Measurements from ENCODE around the gene BRD9.
"Not testable (repeated sequence)": the region's sequence is repeated elsewhere in the genome, so short reads cannot be mapped to it uniquely, and the experiment has no call there.

The BRD9 gene

DNA sequence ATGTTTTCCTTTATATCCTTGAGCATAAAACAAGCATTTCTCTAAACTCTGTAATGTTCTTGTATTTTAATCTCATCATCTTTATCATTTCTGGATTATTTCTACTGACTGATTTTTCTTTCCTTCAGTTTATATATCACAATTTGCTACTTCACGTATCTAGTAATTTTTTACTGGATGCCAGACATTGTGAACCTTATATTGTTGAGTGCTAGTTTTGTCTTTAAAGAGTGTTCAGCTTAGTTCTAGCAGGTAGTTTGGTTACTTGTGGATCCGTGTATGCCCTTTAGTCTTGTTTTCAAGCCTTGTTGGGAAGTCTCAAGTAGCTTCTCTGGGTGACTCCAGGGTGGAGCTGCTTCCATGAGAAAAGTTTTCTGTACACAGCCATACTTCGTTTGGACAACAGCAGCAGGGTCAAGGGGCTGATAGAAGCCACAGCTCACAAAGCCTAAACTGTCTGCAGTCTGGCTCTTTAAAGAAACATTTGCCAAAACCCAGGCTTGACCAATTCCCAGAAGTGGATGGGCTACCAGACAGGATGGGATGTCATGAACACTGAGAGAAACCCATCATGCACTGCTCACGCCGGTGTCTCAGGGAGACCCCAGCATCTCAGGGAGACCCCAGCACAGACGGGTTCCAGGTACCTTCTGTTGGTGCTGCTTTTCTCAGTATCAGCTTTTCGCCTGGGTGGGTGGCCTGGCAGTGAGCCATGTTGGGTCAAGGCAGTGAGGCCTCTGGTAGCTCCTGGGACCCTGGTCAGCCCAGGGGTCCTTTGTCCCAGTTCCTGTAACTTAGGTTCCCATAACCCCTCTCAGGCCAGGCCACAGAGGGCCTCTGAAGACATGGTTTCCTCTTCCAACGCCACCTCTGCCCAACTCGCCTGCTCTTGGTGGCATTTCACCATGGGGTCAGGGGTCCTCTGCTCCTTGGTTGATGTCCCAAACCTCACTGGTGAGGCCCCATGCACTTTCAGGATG is 29.1 kb upstream of the BRD9 start:
- H3K9ac ChIP-seq (ENCODE audit: low read depth, low read length, poor library complexity): peak overlapping the region; percentile 50
- H4K91ac ChIP-seq (ENCODE audit: low read depth, low read length, poor library complexity): no peak overlapping the region
- H2BK120ac ChIP-seq (ENCODE audit: low read depth, low read length): no peak overlapping the region
- H3K18ac ChIP-seq (ENCODE audit: low read length): no peak overlapping the region
- peaks cover 11 to 28% of the 10 kb centered on the region in 2 donors for H3K36me3 ChIP-seq (replicated peaks in 1 of 2; ENCODE audit: control insufficient read depth in 2 of 2, insufficient read depth in 2 of 2, low read length in 2 of 2)
- no peak overlapping the region for H3K4ac ChIP-seq (ENCODE audit: low read length)
- no peak overlapping the region for H2AK5ac ChIP-seq (ENCODE audit: low read depth, low read length)
- no peak overlapping the region for H3K14ac ChIP-seq (ENCODE audit: low read length)
- no CpG with 5 or more reads among the region's 9 CpGs for WGBS, 2 donors (ENCODE audit: extremely low coverage in 2 of 2, insufficient read length in 2 of 2, insufficient replicate concordance in 1 of 2)
- no peak overlapping the region for H3K23ac ChIP-seq (ENCODE audit: low read depth, low read length, poor library complexity)
- H3K9me3 ChIP-seq (replicated peaks in 1 of 2; ENCODE audit: control insufficient read depth in 2 of 2, insufficient read depth in 1 of 2, low read depth in 1 of 2, low read length in 2 of 2): peaks cover 0 to 4% of the 10 kb centered on the region in 2 donors
- no peak overlapping the region for H3K27ac ChIP-seq (replicated peaks; ENCODE audit: low read length)
- H3K79me1 ChIP-seq (ENCODE audit: low read depth, low read length): no peaks in the 10 kb centered on the region
- no peak overlapping the region for H4K8ac ChIP-seq (ENCODE audit: low read depth, low read length)
- H2AFZ ChIP-seq (ENCODE audit: low read length): no peak overlapping the region
- H2BK12ac ChIP-seq (ENCODE audit: low read length): no peak overlapping the region
- DNase-seq (ENCODE audit: low spot score): no peak
- H3K4me1 ChIP-seq (ENCODE audit: control insufficient read depth in 2 of 2, insufficient read depth in 1 of 2, low read depth in 1 of 2, low read length in 2 of 2): no peaks in the 10 kb centered on the region
- H3K27me3 ChIP-seq (ENCODE audit: control insufficient read depth in 3 of 3, insufficient read depth in 3 of 3, low read depth in 1 of 3, low read length in 3 of 3): peaks cover 0 to 8% (median 0%) of the 10 kb centered on the region in 3 experiments
- no peak overlapping the region for H3K4me2 ChIP-seq (ENCODE audit: insufficient read depth, low read length, poor library complexity, severe bottlenecking)
- no peak overlapping the region for H2BK15ac ChIP-seq (ENCODE audit: low read length)
- H2BK5ac ChIP-seq (ENCODE audit: low read length): no peak overlapping the region
- no peak overlapping the region for H3K4me3 ChIP-seq (ENCODE audit: low read length in 2 of 2)

DNA sequence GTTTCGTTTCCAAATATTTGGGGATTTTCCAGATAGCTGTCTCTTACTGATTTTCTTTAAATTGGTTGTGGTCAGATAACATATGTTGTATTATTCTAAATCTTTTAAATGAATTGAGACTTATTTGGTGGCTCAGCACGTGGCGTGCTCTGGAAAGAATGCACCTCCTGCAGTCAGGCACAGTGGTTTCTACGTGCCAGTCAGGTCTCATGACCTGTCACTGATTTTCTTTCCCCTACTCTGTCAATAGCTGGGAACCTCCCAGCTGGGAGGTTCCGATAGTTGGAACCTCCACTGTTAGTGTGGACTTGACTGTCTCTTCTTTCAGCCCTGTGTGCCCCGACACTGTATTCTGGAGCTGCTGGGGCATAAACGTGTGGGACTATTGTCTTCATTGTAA is 27.7 kb upstream of the BRD9 start:
- Histone ChIP-seq H3K4ac (ENCODE audit: low read length) (no peak overlapping the region), H3K27me3 (ENCODE audit: control insufficient read depth in 3 of 3, insufficient read depth in 3 of 3, low read depth in 1 of 3, low read length in 3 of 3) (no peaks in the 10 kb centered on the region), H4K91ac (ENCODE audit: low read depth, low read length, poor library complexity) (no peak overlapping the region)

GRCh38 chr5:919356-920000 is 26.9 kb upstream of the BRD9 start:
- Histone ChIP-seq H3K36me3 (replicated peaks in 1 of 2; ENCODE audit: control insufficient read depth in 2 of 2, insufficient read depth in 2 of 2, low read length in 2 of 2) (peaks cover 27 to 51% of the 10 kb centered on the region in 2 donors), H3K4me2 (ENCODE audit: insufficient read depth, low read length, poor library complexity, severe bottlenecking) (no peak overlapping the region), H3K27me3 (ENCODE audit: control insufficient read depth in 3 of 3, insufficient read depth in 3 of 3, low read depth in 1 of 3, low read length in 3 of 3) (no peaks in the 10 kb centered on the region), H3K4me1 (ENCODE audit: control insufficient read depth in 2 of 2, insufficient read depth in 1 of 2, low read depth in 1 of 2, low read length in 2 of 2) (no peaks in the 10 kb centered on the region), H3K79me1 (ENCODE audit: low read depth, low read length) (no peaks in the 10 kb centered on the region), H3K4me3 (ENCODE audit: low read length in 2 of 2) (no peak overlapping the region), H2BK120ac (ENCODE audit: low read depth, low read length) (no peak overlapping the region), H2AK5ac (ENCODE audit: low read depth, low read length) (no peak overlapping the region), H3K9ac (ENCODE audit: low read depth, low read length, poor library complexity) (no peak overlapping the region), H3K23ac (ENCODE audit: low read depth, low read length, poor library complexity) (no peak overlapping the region), H3K9me3 (replicated peaks in 1 of 2; ENCODE audit: control insufficient read depth in 2 of 2, insufficient read depth in 1 of 2, low read depth in 1 of 2, low read length in 2 of 2) (peaks cover 0 to 4% of the 10 kb centered on the region in 2 donors), H3K18ac (ENCODE audit: low read length) (no peak overlapping the region), H3K27ac (replicated peaks; ENCODE audit: low read length) (no peak overlapping the region), H2BK15ac (ENCODE audit: low read length) (no peak overlapping the region), H3K14ac (ENCODE audit: low read length) (no peak overlapping the region), H2AFZ (ENCODE audit: low read length) (no peak overlapping the region), H3K4ac (ENCODE audit: low read length) (no peak overlapping the region), H4K91ac (ENCODE audit: low read depth, low read length, poor library complexity) (no peak overlapping the region), H4K8ac (ENCODE audit: low read depth, low read length) (no peak overlapping the region), H2BK12ac (ENCODE audit: low read length) (no peak overlapping the region), H2BK5ac (ENCODE audit: low read length) (no peak overlapping the region)
- no CpG with 5 or more reads among the region's 9 CpGs for WGBS, 2 donors (ENCODE audit: extremely low coverage in 2 of 2, insufficient read length in 2 of 2, insufficient replicate concordance in 1 of 2)
- DNase-seq (ENCODE audit: low spot score): no peak

More for the DNA sequence above, 27.7 kb upstream of the BRD9 start:
- WGBS, 2 donors (ENCODE audit: extremely low coverage in 2 of 2, insufficient read length in 2 of 2, insufficient replicate concordance in 1 of 2): no CpG with 5 or more reads among the region's 7 CpGs
- H3K9ac ChIP-seq (ENCODE audit: low read depth, low read length, poor library complexity): no peak overlapping the region
- no peaks in the 10 kb centered on the region for H3K79me1 ChIP-seq (ENCODE audit: low read depth, low read length)
- H3K9me3 ChIP-seq (replicated peaks in 1 of 2; ENCODE audit: control insufficient read depth in 2 of 2, insufficient read depth in 1 of 2, low read depth in 1 of 2, low read length in 2 of 2): peaks cover 0 to 4% of the 10 kb centered on the region in 2 donors
- H2AK5ac ChIP-seq (ENCODE audit: low read depth, low read length): no peak overlapping the region
- H2AFZ ChIP-seq (ENCODE audit: low read length): no peak overlapping the region
- H2BK120ac ChIP-seq (ENCODE audit: low read depth, low read length): no peak overlapping the region
- no peak for DNase-seq (ENCODE audit: low spot score)
- H3K18ac ChIP-seq (ENCODE audit: low read length): no peak overlapping the region
- H3K23ac ChIP-seq (ENCODE audit: low read depth, low read length, poor library complexity): no peak overlapping the region
- H2BK5ac ChIP-seq (ENCODE audit: low read length): no peak overlapping the region
- H3K36me3 ChIP-seq (replicated peaks in 1 of 2; ENCODE audit: control insufficient read depth in 2 of 2, insufficient read depth in 2 of 2, low read length in 2 of 2): peaks cover 24 to 42% of the 10 kb centered on the region in 2 donors
- H3K4me3 ChIP-seq (ENCODE audit: low read length in 2 of 2): no peak overlapping the region
- H3K27ac ChIP-seq (replicated peaks; ENCODE audit: low read length): no peak overlapping the region
- H2BK15ac ChIP-seq (ENCODE audit: low read length): no peak overlapping the region
- H3K4me1 ChIP-seq (ENCODE audit: control insufficient read depth in 2 of 2, insufficient read depth in 1 of 2, low read depth in 1 of 2, low read length in 2 of 2): no peaks in the 10 kb centered on the region
- H2BK12ac ChIP-seq (ENCODE audit: low read length): no peak overlapping the region
- no peak overlapping the region for H3K4me2 ChIP-seq (ENCODE audit: insufficient read depth, low read length, poor library complexity, severe bottlenecking)
- H4K8ac ChIP-seq (ENCODE audit: low read depth, low read length): no peak overlapping the region
- no peak overlapping the region for H3K14ac ChIP-seq (ENCODE audit: low read length)

GRCh38 chr5:918717-919116 is 26.1 kb upstream of the BRD9 start:
- not testable (repeated sequence) for H2BK15ac ChIP-seq (ENCODE audit: low read length); H3K27me3 ChIP-seq (ENCODE audit: control insufficient read depth in 3 of 3, insufficient read depth in 3 of 3, low read depth in 1 of 3, low read length in 3 of 3); H3K9ac ChIP-seq (ENCODE audit: low read depth, low read length, poor library complexity); H2BK12ac ChIP-seq (ENCODE audit: low read length); H4K91ac ChIP-seq (ENCODE audit: low read depth, low read length, poor library complexity); H2AK5ac ChIP-seq (ENCODE audit: low read depth, low read length); H2BK120ac ChIP-seq (ENCODE audit: low read depth, low read length); H3K23ac ChIP-seq (ENCODE audit: low read depth, low read length, poor library complexity); H3K79me1 ChIP-seq (ENCODE audit: low read depth, low read length); DNase-seq (ENCODE audit: low spot score); H3K4me1 ChIP-seq (ENCODE audit: control insufficient read depth in 2 of 2, insufficient read depth in 1 of 2, low read depth in 1 of 2, low read length in 2 of 2); H3K4me2 ChIP-seq (ENCODE audit: insufficient read depth, low read length, poor library complexity, severe bottlenecking); H3K4ac ChIP-seq (ENCODE audit: low read length); H3K9me3 ChIP-seq (replicated peaks in 1 of 2; ENCODE audit: control insufficient read depth in 2 of 2, insufficient read depth in 1 of 2, low read depth in 1 of 2, low read length in 2 of 2); H3K14ac ChIP-seq (ENCODE audit: low read length); H4K8ac ChIP-seq (ENCODE audit: low read depth, low read length); H3K18ac ChIP-seq (ENCODE audit: low read length); H2AFZ ChIP-seq (ENCODE audit: low read length); H2BK5ac ChIP-seq (ENCODE audit: low read length); H3K27ac ChIP-seq (replicated peaks; ENCODE audit: low read length); H3K4me3 ChIP-seq (ENCODE audit: low read length in 2 of 2)
- peaks cover 32 to 58% of the 10 kb centered on the region in 2 donors for H3K36me3 ChIP-seq (replicated peaks in 1 of 2; ENCODE audit: control insufficient read depth in 2 of 2, insufficient read depth in 2 of 2, low read length in 2 of 2)
- WGBS, 2 donors (ENCODE audit: extremely low coverage in 2 of 2, insufficient read length in 2 of 2, insufficient replicate concordance in 1 of 2): no CpG with 5 or more reads among the region's 5 CpGs
